NCI-H510A treated with DMSO at 0.1 percent for 48 hours (cell line): Measurements from ENCODE around the gene SPINDOC.
A peak's percentile ranks its signal among the peaks of the same experiment; 100 is the strongest.
"Not testable (repeated sequence)": the region's sequence is repeated elsewhere in the genome, so short reads cannot be mapped to it uniquely, and the experiment has no call there.

ENCODE experiments used
- DNase-seq: peaks from one replicate; lab custom pipeline; 2025; lab: John Stamatoyannopoulos, UW

Gene SPINDOC

DNA sequence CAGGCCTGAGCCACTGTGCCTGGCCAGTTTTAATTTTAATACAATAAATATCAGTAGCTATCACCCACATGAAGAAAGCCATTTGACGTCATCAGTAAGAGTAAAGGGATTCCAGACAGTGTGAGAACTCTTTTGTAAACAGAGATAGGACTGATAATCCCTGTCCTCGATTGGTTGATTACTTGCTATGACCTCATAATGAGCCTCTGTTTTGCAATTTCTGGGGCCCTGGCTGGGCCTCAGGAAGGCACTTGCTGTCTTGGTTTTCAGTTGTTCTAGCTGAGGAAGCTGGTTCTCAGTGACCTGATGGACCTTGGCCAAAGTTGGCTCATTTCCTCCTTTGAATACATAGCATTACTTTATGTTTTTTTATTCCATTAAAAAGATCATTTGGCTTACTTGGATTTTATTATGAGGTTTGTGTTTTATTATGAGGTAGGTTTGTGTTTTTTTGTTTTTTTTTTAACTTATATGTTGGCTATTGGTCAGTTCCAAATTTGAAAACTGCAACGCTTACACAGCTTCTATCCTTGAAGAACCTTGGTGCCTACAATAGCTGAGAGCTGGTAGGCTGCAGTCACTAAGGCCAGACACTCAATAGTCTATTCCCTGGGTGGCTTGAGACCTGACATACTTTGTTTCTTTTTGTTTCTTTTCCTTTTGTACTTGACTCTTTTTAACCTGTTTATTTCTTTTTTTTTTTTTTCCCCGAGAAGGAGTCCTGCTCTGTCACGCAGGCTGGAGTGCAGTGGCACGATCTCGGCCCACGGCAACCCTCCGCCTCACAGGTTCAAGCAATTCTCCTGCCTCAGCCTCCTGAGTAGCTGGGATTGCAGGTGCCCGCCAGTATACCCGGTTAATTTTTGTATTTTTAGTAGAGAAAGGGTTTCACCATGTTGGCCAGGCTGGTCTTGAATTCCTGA, 45.6 kb downstream of the SPINDOC start:
- no peak for DNase-seq

DNA sequence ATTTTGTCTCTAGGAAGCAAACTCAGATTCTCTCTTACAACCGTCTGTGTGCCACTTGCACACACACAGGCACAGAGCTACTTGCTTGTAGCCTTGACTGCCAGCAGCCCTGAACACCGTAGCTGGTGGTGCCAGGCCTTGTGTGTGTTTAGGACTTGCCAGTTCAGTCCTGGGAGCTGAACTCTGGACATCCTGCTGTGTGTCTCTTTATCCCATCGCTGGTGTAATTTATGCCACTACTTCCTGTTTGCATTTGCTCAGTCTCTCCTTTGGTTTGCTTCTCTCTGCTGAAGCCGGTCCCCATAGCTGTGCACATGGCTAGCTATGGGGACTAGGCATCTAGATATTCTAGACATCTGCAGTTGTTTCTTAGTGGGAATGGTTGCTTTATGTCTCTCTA, 49.7 kb downstream of the SPINDOC start:
- DNase-seq, result peak; percentile 81

DNA sequence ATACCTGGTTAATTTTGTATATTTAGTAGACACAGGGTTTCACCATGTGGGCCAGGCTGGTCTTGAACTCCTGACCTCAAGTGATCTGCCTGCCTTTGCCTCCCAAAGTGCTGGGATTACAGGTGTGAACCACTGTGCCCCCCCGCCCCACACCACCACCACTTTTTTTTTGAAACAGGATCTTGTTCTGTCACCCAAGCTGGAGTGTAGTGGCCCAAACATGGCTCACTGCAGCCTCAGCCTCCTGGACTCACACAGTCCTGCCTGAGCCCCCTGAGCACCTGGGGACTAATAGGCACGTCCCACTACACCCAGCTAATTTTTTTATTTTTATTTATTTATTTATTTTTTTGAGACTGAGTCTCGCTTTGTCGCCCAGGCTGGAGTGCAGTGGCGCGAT, 50.4 kb downstream of the SPINDOC start:
- not testable (repeated sequence) for DNase-seq

DNA sequence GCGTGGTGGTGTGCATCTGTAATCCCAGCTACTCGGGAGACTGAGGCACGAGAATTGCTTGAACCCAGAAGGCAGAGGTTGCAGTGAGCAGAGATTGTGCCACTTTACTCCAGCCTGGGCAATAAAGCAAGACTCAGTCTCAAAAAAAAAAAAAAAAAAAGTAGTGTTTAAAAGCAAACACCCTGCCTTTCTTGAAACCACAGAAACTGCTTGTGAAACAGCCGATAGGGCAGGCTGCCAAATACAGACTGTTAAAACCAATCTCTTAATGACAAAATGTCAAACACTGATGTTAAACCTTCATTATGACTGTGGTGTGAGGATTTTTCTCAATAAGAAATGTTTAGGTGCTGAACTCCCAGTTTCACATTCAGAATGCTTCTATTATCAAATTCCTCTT, 53.0 kb downstream of the SPINDOC start:
- DNase-seq, result no peak

DNA sequence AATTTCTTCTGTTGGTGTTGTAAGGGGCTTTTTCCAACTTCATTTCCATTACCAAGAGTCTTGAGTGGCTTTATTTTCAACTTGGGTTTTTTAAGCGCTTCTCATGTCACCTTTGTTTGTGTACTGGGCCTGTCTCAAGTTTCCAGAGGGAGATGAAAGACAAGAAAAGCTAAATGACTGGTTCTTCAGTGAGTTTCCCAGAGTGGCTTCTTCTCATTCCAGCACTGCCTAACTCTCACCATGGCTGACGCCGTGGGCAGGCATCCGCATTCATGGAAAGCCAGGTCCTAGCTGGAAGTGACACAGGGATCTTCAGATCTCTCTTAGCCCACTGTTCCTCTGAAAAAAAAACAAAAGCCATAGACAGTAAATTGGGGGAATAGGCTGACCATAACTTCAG, 54.3 kb downstream of the SPINDOC start:
- DNase-seq, result no peak

DNA sequence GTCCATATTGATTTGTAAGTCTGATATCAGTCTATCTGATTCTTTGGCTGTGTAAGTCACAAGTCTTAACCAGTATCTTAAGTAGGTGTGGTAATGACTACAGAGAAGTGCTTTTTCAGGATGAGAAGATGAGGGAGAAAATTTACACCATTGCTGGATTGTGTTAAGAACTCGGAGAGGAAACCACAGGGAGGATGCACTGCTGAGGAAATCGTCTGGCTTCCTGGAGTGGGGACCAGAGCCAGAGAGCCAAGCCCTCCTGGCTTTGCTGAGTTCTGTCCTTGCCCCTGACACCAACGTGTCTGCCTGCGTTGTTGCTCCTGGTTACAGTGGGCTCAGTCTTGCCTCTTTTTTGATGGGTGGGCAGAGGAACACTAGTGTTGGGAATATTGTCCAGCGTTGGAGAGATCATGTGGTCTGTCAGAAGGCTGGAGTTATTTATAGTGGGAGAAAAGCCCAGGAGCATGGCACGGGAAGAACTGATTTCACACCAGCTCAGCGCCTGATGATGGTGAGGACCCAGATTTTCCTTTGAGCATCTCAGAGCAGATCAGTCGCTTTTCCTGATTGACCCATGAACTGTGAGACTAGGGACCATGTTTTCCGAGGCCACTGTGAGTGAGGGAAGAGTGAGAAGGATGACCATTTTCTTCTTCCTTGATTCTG, 55.3 kb downstream of the SPINDOC start:
- DNase-seq, result no peak

DNA sequence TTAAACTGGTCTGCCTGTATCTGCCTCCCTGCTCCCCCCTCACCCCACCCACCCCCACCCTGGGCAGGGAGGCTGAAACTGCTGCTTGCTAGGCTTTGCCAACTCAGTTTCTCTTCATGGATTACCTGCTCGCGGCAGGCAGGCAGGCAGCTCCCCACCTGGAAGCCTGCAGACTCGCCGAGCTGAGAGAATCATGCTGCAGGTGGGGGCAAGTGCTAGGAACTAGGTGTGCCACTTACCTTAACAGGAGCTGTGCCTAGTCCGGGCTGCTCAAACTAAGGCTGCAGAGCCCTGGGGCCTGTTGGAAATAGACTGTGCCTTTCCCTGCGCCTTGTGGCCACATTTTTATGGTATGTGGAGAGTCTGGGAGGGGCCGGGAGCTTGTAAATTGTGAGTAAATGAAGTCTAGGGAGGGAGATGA, 55.9 kb downstream of the SPINDOC start:
- DNase-seq, result peak; percentile 36

DNA sequence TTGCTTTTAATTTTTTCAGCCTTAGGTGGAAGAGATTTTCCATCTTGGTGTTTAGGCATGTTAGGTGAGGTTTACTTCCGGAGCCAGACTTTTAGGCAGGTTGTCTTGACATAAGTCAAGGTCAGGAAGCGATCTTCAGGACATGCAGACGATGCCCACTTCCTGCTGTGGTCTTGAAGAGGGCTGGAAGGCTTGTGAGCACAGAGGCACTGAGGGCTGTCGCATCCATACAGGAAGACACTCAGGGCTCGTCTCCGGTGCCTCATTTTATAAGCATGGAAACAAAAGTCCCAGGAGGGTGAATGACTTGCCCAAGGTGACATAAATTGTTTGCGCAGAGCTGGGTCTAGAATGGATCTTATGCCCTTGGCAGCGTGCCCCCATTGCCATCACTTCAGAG, 56.4 kb downstream of the SPINDOC start:
- DNase-seq, result no peak

DNA sequence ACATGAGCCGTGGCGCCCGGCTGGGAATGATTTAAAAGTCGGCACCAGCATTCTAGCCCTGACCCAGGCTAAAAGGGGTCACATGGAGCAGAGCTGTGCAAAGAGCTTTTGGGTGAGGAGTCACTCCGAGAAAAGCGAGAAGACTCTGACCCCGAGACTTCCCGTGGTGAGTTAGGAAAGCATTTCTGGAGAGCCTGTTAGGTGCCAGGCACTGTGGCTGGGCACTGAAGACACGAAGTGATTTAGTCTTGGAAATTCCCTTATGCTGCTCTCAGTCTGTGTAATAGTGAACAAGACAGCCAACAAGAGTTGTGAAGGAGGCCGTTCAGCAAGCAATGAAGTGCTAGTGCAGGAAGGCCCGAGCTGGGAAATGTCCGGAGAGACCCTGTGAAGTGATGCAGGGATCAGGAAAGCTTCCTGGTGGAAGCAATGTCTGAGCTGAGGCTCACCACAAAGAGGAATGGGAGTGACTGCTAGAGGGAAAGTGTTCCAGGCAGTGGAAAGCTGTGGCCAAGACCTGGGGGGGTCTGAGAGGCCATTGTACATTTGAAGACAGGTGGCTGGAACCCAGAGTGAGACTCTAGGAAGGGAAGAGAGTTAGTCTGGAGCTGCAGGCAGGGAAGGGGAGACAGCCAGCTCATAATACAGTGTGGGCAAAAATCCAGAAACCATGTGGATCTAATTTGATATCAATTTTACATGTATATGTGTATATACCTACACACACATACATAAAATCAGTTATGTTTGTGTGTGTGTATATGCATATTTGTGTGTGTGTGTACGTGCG, 57.3 kb downstream of the SPINDOC start:
- DNase-seq, result no peak

DNA sequence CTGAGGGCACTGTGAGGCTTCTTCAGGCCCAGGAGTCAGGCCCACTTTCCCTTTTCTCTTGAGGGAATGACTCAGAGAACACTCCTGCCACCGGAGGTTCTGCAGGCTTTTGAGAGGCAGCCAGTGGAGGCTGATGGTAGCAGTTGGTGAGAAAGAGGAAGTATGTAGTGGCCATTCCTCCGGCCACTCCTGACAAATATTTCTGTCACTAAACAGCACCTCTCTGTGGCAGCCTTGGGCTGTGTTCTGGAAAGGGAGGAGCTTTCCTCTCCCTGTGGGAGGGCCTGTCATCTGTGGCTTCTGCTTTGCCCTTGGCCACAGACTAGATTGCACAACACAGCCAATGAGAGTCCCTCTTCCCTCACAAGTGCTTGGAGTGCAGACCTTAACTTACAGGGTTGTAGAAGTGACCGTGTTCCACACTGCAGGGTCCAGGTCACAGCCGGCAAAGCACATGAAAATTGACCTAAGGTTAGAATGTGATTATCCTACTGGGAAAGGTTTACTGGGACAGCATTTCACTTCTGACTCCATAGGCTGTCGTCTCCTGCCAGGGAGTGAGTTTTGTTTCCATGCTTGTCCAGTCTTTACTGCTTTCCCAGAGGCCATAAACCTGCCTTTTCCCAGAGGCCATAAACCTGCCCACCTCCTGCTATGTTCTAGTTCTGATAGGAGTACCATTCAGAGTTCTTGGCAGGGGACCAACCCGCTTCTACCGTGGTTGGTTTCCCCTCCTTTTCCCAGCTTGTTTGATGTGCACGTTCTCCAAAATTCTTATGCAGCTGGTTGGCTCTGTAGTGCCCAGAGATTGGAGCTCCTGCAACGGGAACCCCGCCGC, 58.9 kb downstream of the SPINDOC start:
- peak; percentile 89 for DNase-seq

DNA sequence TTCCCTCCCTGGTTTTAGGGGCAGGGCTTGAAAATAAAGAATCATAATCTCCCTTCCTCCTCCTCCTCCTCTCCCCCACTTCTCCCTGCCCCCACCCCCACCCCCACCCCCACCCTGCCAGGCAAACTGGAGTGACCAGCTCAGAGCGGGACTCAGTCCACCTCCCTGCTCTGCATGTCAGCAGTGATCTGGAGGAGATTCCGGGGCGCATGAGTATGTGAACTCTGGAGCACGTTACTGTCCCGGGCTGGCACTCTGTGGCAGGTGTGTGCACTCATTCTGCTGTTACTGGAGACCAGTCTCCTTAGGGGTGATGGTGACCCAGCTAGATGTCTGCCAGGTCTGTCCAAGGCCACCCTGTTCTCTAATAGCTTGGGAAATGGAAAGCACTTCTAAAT, 59.5 kb downstream of the SPINDOC start:
- no peak for DNase-seq

DNA sequence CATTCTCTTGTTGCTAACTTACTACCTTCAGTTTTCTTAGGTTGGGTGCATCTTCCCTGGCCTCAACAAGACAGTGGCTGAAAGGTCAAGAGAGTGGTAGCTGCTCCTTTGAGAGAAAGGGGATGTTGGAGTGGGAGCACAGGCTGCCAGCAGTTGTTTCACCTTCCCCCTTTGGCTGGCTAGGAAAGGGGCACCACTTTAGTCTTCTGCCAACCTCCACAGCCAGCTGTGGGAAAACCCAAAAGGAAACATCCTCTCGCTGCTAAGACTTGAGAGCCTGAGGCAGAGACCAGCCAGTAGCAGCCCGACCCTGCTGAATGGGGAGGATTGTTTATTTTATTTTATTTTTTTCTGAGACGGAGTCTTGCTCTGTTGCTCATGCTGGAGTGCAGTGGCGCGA, 60.1 kb downstream of the SPINDOC start:
- DNase-seq, result no peak

DNA sequence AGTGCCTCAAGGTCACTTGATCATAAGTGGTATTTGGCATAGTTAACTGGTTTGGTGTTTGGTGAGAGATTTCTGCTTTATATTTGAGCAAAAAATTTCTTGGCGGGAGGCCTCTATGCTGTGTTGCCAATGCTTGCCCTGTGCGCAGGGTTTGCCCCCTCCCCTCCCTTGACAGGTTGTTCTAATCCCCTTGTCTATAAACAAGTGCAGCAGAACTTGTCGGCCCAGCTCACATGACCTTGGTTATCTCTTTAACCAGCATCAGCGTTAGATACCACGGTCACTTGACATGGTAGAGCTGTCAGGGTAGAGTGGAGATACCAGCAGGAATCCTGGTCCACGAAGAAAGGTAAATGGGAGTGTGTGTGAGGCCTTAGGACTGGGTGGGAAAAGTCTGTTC, 61.3 kb downstream of the SPINDOC start:
- no peak for DNase-seq

DNA sequence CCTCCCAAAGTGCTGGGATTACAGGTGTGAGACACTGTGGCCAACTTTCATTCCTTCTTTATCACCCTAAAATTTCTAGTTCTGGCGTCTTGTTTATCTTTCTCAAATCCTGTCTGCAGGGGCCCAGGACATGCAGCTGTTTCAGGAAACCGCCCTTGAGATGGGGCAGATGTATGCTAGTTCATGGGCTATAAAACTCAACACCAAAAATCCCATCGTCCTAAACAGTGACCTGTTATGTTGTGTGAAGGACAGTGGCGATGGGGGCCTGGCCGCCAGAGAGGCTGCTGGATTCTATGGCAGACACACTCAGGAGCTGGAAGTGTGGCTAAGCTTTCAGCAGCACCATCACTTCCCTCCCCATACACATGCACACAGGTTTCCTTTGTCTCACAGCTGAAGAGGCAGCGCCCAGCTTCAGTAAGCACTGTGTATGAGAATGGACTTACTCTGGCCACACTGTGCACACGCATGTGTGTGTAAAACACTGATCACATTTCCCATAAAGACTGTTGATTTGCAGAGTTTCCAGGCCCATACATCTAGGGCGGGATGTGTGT, 62.3 kb downstream of the SPINDOC start:
- no peak for DNase-seq

DNA sequence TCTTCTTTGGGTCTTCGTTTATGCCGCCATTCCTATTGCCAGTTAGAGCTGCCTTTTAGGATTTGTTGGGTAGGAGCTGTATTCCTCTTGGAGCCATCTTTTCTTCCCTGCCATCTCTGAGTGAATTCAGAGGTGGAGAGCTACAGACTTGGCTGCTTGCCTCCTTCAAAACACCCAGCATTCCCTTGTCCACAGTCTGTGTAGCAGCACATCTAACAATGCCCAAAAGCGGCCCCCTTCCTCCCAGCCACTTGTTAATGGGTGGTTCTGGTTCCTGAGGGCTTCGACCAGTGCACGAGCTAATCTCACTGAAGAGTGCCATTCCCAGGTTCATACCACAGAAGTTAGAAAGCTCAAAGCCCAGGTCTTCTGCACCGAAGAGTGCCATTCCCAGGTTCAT, 63.4 kb downstream of the SPINDOC start:
- DNase-seq, result no peak
